Stimulated activated CD8-positive, alpha-beta memory T cell treated with anti-CD3 and anti-CD28 coated beads, Interleukin-2, amount 100 ng/mL, for 48 hours (primary cell): Measurements from ENCODE around the gene IL6R.

Experiments
- DNase-seq, 2 donors: peaks; one replicate each; pipeline ENCODE4 v3.0.0-alpha.2; 2020; ENCODE audit warnings: low read depth in 2 of 2

The IL6R gene

DNA sequence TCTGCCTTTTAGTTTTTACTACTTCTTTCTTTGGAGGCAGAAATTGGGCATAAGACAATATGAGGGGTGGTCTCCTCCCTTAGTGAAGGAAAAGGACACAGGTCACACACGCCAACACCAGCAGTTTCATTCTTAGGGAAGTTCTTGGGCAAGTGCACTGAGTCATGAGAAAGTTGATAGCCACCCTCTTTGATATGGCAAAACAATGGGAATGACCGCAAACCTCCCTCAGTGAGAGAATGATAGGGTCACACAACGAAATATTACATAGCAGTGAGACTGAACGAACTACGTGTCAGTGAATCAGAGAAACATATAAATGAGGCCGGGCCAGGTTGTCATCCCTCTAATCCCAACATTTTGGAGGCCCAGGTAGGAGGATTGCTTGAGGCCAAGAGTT, 20.0 kb downstream of the IL6R start:
- no peak for DNase-seq

DNA sequence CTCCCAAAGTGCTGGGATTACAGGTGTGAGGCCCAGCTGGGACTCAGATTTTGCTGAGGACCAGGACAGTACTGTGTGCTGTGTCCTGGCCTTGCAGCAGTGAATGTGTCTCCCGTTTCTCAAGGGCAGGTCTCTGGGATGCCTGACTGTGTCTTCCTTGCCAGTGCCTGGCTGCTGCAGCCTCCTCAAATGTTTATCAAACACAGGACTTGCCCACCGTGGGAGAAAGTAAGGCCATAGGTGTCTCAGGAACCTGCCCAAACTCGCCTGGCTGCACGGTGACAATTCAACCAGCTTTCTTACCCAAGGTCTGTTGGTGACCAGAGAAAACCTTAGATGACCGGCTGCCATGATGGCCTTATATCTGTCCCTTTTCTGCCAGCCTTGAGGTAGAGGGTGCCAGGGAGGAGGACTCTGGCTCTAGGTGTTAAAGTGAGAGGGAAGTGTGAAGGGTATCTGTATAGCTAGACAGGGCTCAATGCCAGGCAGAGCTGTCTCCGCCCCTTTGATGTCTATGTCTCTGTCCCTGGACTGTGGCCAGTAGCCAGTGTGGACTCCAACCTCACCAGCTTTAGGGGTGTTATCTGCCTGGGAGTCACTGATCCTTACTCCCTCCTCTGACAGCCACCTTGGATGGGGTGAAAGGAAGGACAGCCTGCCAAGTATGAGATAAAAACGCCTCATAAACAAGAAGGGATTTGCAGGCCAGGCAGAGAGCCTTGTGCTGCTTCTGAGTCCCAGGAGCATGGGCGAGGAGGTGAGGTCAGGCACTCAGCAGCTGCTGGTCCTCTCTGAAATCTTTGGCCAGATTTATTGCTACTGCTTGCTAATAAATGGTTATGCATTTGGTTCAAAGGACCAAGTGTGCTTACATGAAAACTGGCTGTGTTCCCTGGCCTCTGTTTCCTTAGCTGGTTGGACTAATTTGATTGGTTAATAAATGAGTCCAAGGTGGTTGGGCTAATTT, 22.3 kb downstream of the IL6R start:
- no peak for DNase-seq

DNA sequence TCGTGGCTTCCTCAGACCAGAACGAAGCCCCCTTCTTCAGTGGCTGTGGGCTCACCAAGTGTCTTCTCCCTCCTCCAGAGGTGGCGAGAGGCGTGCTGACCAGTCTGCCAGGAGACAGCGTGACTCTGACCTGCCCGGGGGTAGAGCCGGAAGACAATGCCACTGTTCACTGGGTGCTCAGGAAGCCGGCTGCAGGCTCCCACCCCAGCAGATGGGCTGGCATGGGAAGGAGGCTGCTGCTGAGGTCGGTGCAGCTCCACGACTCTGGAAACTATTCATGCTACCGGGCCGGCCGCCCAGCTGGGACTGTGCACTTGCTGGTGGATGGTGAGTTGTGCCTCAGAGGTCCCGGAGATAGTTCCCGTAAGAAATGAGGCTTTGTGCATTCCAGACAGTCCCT, 24.0 kb downstream of the IL6R start:
- no peak for DNase-seq

DNA sequence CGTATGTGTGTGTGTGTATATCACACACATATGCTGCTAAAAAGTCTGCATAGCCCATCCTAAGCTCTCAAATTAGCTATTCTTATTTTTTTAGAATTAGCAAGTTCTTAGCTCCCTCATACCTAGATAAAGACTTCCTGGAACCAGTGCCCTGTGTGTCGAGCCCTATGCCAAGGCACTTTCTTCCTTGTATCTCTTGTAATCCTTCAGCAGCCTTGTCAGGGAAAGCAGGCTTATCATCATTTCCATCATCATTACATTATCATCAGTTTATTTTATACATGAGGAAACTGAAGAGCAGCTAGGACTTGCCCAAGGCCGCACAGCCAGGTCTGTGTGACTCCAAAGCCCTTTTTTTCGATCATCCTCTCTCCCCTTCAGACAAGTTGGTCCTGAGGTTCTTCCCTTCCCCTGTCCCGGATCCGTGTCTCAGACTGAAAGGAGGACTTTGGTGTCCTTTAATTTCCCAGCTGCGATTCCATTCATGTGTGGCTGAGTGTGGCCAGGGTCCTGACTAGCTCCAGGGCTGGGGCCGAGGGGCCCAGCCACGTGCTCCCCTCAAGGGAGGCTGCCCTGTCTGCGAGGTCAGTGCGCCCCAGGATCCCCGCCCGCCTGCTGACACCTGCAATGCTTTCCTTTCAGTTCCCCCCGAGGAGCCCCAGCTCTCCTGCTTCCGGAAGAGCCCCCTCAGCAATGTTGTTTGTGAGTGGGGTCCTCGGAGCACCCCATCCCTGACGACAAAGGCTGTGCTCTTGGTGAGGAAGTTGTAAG, 24.9 kb downstream of the IL6R start:
- no peak for DNase-seq

DNA sequence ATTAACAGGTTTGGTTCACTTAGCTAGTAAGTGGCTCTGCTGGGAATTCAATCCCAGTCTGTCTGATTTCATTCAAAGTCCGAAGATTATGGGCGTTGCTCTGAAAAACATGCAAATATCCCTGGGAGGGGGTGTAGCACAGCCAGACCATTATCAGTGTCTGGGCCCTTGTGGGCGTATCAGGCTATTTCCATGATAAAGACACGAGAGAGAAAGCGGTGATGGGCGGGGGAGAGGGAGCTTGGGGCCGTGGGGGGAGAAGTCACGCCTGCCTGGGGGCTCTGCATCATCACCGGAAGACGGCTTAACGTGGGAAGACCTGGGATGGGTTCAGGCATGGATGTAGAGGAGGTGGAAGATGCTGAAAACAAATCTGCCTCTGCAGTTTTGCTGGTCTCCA, 25.8 kb downstream of the IL6R start:
- no peak for DNase-seq

DNA sequence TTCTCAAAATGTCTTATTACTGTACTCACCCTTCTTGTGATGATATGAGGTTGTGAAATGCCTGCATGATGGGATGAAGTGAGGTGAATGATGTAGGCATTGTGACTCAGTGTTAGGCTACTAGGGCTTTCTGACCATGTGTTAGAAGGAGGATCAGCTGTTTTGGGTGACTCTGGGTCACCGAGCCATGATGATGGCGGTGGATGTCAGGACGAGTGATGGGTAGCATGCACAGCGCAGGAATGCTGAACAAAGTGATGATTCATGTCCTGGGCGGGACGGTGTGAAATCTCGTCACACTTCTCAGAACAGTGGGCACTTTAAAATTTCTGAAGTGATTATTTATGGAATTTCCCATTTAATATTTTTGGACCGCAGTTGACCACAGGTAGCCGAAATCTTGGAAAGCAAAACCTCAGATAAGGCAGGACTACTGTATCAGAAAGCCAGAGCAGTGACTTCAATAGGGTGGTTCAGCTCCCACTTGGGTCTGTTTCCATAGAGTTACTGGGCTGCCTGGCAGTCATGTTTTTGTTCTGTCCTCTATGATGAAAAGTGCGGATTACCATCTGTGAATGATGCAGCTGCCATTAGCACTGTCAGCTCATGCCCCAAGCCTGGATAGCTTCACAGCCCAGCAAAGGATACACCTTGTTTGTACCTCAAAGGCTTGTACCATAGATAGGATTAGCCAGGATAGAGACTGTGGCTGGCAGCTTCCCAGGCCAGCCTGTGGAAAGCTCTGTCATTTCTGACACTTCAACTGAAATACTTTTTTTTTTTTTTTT, 26.6 kb downstream of the IL6R start:
- peak; percentile 37 to 48 for DNase-seq

DNA sequence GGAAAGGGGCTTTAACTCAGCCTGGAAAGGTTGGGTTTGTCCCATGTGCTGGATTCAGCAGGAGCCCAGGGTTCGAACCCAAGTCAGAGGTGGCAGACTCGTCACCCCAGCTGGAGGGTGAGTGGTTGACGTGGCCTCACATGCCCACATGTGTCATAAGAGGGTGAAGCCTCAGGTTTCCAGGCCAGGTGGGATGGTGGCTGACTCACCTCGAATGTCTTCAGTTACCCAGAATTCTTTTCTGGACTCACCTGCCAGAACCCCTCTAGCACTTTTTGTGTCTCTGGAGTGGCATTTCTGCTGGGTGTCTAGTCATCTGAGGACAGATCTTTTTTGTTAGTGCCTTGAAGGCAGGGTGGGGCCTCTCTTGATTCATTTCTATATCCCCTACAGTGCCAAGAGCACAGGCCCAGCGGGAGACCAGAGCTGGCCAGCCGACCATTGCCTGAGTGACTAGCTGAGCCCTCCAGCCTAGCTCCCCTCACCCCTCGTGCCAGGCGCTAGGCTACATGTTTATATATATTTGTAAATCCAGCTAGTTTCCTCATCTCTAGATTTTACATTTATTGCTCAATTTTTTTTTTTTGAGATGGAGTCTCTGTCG, 28.1 kb downstream of the IL6R start:
- DNase-seq: peak in 1 of 2 donors; percentile 38

DNA sequence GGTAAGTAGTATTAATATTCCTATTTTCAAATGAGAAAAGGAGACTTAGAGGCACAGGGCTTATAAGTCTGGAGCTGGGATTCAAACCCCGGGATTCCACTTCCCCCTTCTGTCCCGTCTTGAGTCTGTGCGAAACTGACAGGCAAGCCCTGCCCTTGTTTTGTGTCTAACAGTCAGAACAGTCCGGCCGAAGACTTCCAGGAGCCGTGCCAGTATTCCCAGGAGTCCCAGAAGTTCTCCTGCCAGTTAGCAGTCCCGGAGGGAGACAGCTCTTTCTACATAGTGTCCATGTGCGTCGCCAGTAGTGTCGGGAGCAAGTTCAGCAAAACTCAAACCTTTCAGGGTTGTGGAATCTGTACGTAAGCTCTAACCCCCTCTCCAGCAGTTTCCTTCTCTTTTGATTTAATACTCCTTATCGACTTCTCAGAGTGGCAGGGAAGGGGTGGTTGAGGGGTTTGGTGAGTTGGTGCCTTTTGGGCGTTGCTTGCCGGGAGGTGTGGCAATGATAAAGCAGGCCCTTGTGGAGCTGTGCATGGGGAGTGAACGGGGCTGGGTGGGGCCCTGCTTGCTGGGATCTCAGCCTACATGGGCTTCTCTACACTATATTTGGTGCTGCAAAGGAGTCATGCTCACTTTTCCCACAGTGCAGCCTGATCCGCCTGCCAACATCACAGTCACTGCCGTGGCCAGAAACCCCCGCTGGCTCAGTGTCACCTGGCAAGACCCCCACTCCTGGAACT, 29.4 kb downstream of the IL6R start:
- DNase-seq: no peak

DNA sequence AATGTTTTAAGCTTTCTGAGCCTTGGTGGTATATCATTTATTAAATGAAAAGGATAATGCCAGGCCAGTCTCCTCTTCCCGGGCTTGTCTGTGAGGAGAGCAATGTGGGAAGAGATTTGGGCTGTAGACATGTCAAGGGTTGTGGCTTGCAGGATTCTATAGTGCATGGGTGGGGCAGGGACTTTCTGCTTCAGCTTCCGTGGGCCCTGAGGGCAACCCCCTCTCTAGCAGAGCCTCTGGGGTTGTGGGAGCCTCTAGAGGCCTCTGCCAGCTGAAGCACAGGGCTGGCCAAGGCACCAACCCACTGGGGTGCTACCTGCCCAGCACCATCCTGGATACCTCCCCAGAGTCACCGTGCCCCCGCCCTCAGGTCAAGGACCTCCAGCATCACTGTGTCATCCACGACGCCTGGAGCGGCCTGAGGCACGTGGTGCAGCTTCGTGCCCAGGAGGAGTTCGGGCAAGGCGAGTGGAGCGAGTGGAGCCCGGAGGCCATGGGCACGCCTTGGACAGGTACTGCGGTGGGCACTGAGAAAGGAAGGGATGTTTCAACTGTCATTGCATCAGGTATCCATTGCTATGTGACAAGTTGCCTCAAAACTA, 30.6 kb downstream of the IL6R start:
- no peak for DNase-seq

DNA sequence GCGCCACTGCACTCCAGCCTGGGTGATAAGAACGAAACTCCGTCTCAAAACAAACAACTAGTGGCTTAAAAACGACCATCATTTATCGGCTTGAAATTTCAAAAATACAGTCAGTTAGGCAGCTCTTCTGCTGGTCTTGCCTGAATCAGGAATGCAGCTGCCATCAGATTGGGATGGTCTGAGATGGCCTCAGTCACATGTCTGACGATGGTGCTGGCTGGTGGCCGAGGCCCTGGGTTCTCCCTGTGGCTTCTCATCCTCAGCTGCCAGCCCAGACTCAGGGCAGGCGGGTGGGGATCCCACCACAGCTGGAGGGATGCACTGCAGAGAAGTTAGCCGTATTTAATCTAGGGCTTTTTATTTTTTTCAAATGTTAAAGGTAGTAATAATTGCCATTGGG, 31.3 kb downstream of the IL6R start:
- DNase-seq: no peak

DNA sequence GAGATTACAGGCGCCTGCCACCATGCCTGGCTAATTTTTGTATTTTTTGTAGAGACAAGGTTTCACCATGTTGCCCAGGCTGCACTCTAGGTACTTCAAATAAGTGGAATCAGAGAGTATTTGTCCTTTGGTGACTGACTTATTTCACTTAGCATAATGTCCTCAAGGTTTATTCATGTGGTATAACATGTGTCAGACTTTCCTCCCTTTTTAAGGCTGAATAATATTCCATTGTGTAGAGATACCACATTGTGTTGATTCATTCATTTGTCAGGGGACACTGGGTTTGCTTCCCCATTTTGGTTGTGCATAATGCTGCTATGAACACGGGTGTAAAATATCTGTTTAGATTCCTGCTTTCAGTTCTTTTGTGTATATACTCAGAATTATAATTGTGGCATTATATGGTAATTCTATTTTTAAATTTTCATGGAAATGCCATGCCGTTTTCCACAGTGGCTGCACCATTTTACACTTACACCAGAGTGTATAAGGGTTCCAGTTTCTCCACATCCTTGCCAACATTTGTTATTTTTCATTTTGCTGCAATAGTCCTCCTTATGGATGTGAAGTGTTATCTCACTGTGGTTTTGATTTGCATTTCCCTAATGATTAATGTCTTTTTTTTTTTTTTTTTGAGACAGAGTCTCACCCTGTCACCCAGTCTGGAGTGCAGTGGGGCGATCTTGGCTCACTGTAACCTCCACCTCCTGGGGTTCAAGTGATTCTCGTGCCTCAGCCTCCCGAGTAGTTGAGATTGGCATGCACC, 35.1 kb downstream of the IL6R start:
- DNase-seq: no peak

DNA sequence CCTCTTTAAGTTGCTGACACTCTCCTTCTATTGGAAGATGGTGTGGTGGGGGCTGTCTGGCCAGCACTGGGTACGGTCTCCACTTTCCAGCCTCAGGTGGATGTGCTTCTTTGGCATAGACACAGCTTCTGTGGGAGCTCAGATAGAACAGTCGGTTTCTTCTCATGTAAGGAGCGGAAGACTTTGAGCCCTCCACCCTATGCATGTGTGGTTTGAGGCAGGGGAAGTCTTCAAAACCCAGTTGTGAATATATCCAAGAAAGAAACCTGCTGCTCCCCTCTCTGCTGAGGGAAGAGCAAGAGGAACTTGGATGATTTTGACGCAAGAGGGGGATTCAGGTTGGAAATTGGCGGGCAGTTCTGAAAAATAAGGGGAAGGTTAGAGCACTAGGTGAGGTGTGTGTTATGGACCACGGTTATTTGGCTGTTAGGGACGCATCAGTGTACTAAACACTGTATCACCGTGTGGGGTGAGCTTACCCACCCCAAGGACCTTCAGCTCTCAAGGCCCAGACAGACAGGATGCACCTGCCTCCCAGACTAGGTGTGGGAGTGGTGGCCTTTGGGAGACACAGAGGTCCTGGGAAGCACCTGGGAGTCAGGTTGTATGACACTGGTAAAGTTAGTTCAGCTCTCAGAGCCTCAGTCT, 36.2 kb downstream of the IL6R start:
- DNase-seq: no peak

DNA sequence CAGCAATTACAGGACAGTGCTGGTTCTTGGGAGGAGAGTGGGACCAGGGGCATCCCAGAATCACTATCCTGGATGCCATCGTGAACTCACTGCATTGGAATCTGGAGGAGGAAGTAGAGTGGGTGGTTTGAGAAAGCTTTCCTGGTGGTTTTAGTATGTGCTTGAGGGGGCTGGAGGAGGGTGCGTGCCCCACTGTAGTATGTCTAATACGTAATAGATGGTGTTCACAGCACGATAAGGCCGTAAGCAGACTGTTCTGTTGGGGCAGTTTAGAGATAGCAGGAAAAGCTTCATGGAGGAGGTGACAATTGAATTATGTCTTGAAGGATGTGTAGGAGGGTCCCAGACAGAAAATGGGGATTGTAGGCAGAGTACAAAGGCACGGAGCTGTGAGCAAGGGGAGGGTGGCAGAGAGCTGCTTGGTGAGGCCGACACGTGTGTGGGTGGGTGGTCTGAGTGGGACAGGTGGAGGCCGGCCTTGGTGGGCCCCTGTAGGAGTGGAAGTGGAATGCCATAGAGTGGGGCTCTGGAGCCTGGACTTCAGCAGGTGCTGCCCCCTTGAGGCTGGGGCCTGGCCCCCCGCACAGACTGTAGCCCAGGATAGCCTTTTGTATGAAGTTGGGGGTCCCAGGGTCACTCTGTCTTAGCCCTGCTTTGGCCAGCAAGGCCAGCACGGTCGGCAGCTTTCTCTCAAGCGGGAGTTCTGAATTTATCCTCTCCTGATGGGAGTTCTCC, 37.0 kb downstream of the IL6R start:
- DNase-seq: no peak

DNA sequence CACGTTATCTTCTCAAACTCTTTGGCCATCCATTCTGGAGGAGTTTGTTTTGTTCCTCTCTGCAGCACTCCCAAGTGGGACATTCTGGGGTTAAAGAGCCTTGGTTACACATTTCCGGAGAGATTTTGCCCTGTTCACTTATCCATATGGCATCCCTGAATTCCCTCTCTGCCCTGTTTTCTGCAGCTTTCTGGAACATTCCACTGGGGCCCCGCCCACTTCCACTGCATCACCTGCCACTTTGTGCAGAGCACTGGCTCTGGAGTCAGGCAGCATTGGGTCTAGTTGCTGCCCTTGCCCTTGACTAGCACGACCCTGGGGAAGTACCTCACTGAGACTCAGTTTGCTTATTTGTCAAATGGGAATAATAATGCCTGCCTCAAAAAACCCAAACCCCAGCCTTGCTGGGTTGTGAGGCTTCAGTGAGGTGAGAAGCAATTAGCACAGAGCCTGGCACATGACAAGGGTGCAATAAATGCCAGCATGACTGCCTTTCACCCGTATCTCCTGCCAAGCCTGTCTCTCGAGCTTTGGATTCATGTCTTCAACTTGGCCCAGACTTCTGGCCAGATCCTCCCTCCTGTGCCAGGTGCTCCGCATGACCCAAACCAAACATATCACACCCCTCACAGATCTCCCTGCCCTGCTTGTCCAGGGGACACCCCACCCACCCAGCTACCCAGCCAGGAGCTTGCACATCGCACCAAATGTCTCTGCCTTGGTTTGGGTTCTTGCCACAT, 38.3 kb downstream of the IL6R start:
- no peak for DNase-seq

DNA sequence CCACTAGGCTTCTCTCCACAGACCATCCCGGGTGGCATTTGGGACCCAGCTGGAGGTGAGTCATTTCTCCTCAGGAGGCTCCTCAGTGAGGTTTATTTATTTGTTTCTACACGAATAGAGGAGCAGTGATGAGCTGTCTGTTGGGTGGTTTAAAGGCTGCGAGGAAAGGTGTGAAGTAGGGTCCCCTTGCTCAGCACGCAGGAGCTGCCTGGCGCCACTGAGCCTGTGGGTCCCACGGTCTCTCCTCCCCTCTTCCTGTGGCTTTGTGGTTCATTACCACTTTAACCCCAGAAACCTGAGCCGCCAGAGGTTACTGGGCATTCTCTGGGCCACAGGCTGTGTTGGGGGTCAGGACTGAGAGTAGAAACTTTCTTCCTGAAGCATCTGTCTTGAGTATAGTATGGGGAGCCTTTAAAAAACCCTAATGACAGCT, 39.9 kb downstream of the IL6R start:
- DNase-seq: peak in 1 of 2 donors; percentile 42

DNA sequence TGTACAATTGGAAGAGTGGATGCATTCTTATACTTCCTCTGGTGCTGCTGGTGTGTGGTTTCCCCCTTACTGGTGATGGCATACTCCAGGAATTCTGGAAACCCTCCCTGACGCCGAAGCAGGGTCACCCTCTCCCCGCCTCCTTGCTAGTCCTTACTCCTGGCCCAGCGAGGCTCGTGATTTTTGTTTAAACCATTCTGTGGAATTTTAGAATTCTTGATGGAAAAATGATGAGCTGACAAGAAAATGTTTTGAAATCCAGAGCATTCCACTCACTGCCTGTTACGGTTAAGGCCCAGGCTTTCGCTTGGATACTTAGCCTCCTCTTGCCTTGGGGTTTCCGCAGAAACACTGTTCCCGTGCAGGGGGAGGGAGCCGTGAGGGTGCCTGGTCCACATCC, 41.1 kb downstream of the IL6R start:
- no peak for DNase-seq

DNA sequence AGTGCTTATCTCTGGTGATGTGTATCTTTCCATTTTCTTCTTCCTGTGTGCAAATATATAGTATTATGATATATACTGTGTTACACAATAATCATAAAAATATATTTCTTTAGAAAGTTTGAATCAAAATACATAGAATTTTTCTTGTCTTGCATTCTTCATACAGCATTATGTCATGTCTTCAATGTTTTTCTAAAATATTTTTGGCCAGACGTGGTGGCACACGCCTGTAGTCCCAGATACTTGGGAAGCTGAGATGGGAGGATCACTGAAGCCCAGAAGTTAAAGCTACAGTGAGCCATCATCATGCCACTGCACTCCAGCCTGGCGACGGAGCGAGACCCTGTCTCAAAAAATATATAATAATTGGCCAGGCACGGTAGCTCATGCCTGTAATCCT, 41.6 kb downstream of the IL6R start:
- DNase-seq: no peak

DNA sequence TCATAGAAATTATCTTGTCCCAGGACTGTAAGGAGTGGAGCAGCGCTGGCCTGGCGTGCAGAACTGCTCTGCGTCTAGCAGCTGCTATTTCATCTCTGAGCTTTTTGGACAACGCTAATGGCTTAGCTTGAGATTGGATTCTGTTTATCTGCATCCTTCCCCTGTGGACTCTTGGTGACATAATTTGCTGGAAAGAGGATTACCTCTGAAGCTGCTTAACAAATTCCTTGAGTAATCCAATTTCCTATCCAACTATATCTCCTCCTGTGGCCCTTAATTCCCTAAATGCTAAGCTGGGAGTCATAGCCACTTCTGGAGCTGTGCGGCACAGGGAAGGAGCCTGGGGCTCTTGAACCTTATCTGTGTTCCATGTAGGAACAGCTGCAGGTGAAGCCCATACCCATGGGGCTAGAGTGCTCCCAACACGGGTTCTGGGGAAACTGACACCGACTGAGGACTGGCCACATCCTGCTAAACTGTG, 43.2 kb downstream of the IL6R start:
- no peak for DNase-seq
